Esophagus mucosa (tissue), 1 donor: ENCODE measurements around the gene KCNK4. TPM values are rescaled to one million over a fixed set of nuclear protein-coding genes. Genes with fewer than 3 reads are reported as not detected.

Experiments used
- ATAC-seq: fragments of 200-7000 bp; cut with Tn5 transposase; one replicate; pipeline ENCODE4 v1.9.1; 2020
- total RNA-seq: library from RNA; stranded (reverse); gene quantifications from one replicate; pipeline ENCODE4 v1.2.4, GENCODE V29; 2023
- donor health status: DM: yes; HTN: yes; CAD: no.

Gene KCNK4
- total RNA-seq: not detected

GRCh38 chr11:64291262-64291751 lies at the start of gene KCNK4:
Gene KCNK4 (plus strand): TSS chr11:64291302. CDS start chr11:64293019, 1,717 bp downstream.
- no peak for ATAC-seq

- ATAC-seq: peak; percentile 1
These were observed 49.4 kb upstream of the KCNK4 start for GRCh38 chr11:64241491-64242374.

GRCh38 chr11:64243236-64243854 lies 47.8 kb upstream of the KCNK4 start:
- no peak for ATAC-seq

GRCh38 chr11:64244107-64244506 lies 47.0 kb upstream of the KCNK4 start:
- no peak for ATAC-seq

GRCh38 chr11:64244966-64245365 lies 46.1 kb upstream of the KCNK4 start:
- no peak for ATAC-seq

GRCh38 chr11:64245401-64245796 lies 45.7 kb upstream of the KCNK4 start:
- no peak for ATAC-seq

GRCh38 chr11:64245797-64246620 lies 45.1 kb upstream of the KCNK4 start:
- peak; percentile 51 for ATAC-seq

- peak; percentile 0 for ATAC-seq
These were observed 44.6 kb upstream of the KCNK4 start for GRCh38 chr11:64246621-64246870.

GRCh38 chr11:64246871-64247728 lies 44.0 kb upstream of the KCNK4 start, which contains the start of gene PPP1R14B:
Gene PPP1R14B (minus strand): TSS chr11:64246943. CDS start chr11:64246673, 270 bp downstream.
- ATAC-seq: peak; percentile 55

GRCh38 chr11:64247729-64248531 lies 43.2 kb upstream of the KCNK4 start:
- no peak for ATAC-seq

- no peak for ATAC-seq
These were observed 42.5 kb upstream of the KCNK4 start for GRCh38 chr11:64248578-64248977.

- no peak for ATAC-seq
These were observed 42.1 kb upstream of the KCNK4 start for GRCh38 chr11:64249038-64249437.

- no peak for ATAC-seq
These were observed 41.3 kb upstream of the KCNK4 start for GRCh38 chr11:64249563-64250414.

- ATAC-seq: no peak
These were observed 40.6 kb upstream of the KCNK4 start for GRCh38 chr11:64250415-64251015.

- ATAC-seq: peak; percentile 61
These were observed 39.9 kb upstream of the KCNK4 start, which contains the start of gene PLCB3 for GRCh38 chr11:64251016-64251752. Gene PLCB3 (plus strand): TSS chr11:64251530. CDS start chr11:64251650, 120 bp downstream.

- ATAC-seq: no peak
These were observed 39.4 kb upstream of the KCNK4 start for GRCh38 chr11:64251753-64252002.

GRCh38 chr11:64252003-64252872 lies 38.9 kb upstream of the KCNK4 start:
- ATAC-seq: peak; percentile 48

- no peak for ATAC-seq
These were observed 38.1 kb upstream of the KCNK4 start for GRCh38 chr11:64253043-64253442.
